Thymus (tissue), 11 donors: ENCODE data around the gene LRRC47. TPM values are rescaled to one million over a fixed set of nuclear protein-coding genes. Genes with fewer than 3 reads are reported as not detected.

Experiments
- DNase-seq, 9 donors: peaks; one replicate each; pipeline ENCODE4 v3.0.0-alpha.2; 2013; ENCODE audit warnings: low spot score in 9 of 9, low read depth in 6 of 9, missing footprints in 1 of 9
- H3K27ac ChIP-seq, 2 donors: one replicate each; pipeline ENCODE4 v1.5.1; 2013; ENCODE audit warnings: control low read depth in 1 of 2, low read depth in 1 of 2, low read length in 1 of 2, mild to moderate bottlenecking in 1 of 2, moderate library complexity in 1 of 2
- H3K27me3 ChIP-seq, 2 donors: one replicate each; pipeline ENCODE4 v1.5.1; 2013; ENCODE audit warnings: low read length in 1 of 2; ENCODE audit not compliant: control insufficient read depth in 2 of 2, insufficient read depth in 1 of 2
- H3K36me3 ChIP-seq, 2 donors: one replicate each; pipeline ENCODE4 v1.5.1; 2013; ENCODE audit warnings: low read length in 1 of 2, mild to moderate bottlenecking in 1 of 2, moderate library complexity in 1 of 2; ENCODE audit not compliant: control insufficient read depth in 2 of 2, insufficient read depth in 2 of 2
- H3K4me1 ChIP-seq, 2 donors: one replicate each; pipeline ENCODE4 v1.5.1; 2013; ENCODE audit warnings: low read length in 2 of 2; ENCODE audit not compliant: control insufficient read depth in 2 of 2, insufficient read depth in 2 of 2
- H3K4me3 ChIP-seq, 2 donors: one replicate each; pipeline ENCODE4 v1.5.1; 2013; ENCODE audit warnings: low read length in 2 of 2, control low read depth in 1 of 2, mild to moderate bottlenecking in 1 of 2
- H3K9me3 ChIP-seq, 2 donors: one replicate each; pipeline ENCODE4 v1.5.1; 2013; ENCODE audit warnings: low read length in 1 of 2, mild to moderate bottlenecking in 1 of 2; ENCODE audit not compliant: control insufficient read depth in 2 of 2, insufficient read depth in 1 of 2
- WGBS: extraction: QIAGEN DNeasy Blood & Tissue Kit; methylation state at CpG from one replicate; pipeline ENCODE4 v1.1.7; 2013; 5-methylcytosine and 5-hydroxymethylcytosine counted together
- polyA plus RNA-seq: library from polyadenylated mRNA; stranded (reverse); fragments of 200-250 nt; gene quantifications from one replicate; pipeline ENCODE4 v1.2.3, GENCODE V29; 2013
- total RNA-seq: library from RNA; stranded (reverse); fragments of 120-200 nt; gene quantifications from one replicate; pipeline ENCODE4 v1.2.4, GENCODE V29; 2013
- donor health status: healthy.

LRRC47 gene
- total and polyA plus RNA-seq, 2 donors = 20.6 to 30.6 TPM

- DNase-seq = no peak
- Histone ChIP-seq H3K27me3 (no peaks in the 10 kb centered on the region), H3K4me1 (no peaks in the 10 kb centered on the region), H3K4me3 (no peak overlapping the region), H3K27ac (no peak overlapping the region), H3K9me3 (no peaks in the 10 kb centered on the region), H3K36me3 (peaks cover 43 to 71% of the 10 kb centered on the region in 2 donors)
- 97% methylated on average over 6 of the region's 6 CpGs for WGBS
Observed at GRCh38 chr1:3831689-3832088, 35.4 kb upstream of the LRRC47 start.

- no peak for DNase-seq
- 98% methylated on average over 8 of the region's 8 CpGs for WGBS
Observed at GRCh38 chr1:3828391-3828790, 32.1 kb upstream of the LRRC47 start.

GRCh38 chr1:3827813-3828307, 31.6 kb upstream of the LRRC47 start:
- Histone ChIP-seq H3K9me3 (no peaks in the 10 kb centered on the region), H3K4me3 (no peak overlapping the region), H3K4me1 (no peaks in the 10 kb centered on the region), H3K27ac (no peak overlapping the region), H3K36me3 (peaks cover 53 to 85% of the 10 kb centered on the region in 2 donors), H3K27me3 (no peaks in the 10 kb centered on the region)
- DNase-seq = no peak
- WGBS = 97% methylated on average over 14 of the region's 14 CpGs

More at GRCh38 chr1:3828391-3828790, 32.1 kb upstream of the LRRC47 start:
- Histone ChIP-seq H3K27me3 (no peaks in the 10 kb centered on the region), H3K4me1 (no peaks in the 10 kb centered on the region), H3K27ac (no peak overlapping the region), H3K36me3 (peaks cover 52 to 80% of the 10 kb centered on the region in 2 donors), H3K4me3 (no peak overlapping the region), H3K9me3 (no peaks in the 10 kb centered on the region)

GRCh38 chr1:3825356-3825755, 29.1 kb upstream of the LRRC47 start:
- 89% methylated on average over 15 of the region's 15 CpGs for WGBS
- Histone ChIP-seq H3K9me3 (no peaks in the 10 kb centered on the region), H3K27ac (peak overlapping the region in 1 of 2 donors; percentile 43), H3K4me1 (no peaks in the 10 kb centered on the region), H3K27me3 (no peaks in the 10 kb centered on the region), H3K4me3 (no peak overlapping the region), H3K36me3 (peaks cover 48 to 86% of the 10 kb centered on the region in 2 donors)
- no peak for DNase-seq

GRCh38 chr1:3824650-3825049, 28.4 kb upstream of the LRRC47 start:
- no peaks in the 10 kb centered on the region for H3K4me1 ChIP-seq
- H3K9me3 ChIP-seq = no peaks in the 10 kb centered on the region
- peaks cover 47 to 90% of the 10 kb centered on the region in 2 donors for H3K36me3 ChIP-seq
- H3K27ac ChIP-seq = no peak overlapping the region
- DNase-seq = no peak
- H3K27me3 ChIP-seq = no peaks in the 10 kb centered on the region
- H3K4me3 ChIP-seq = no peak overlapping the region
- WGBS = 97% methylated on average over 8 of the region's 8 CpGs

GRCh38 chr1:3822421-3822820, 26.1 kb upstream of the LRRC47 start:
- Histone ChIP-seq H3K27ac (no peak overlapping the region), H3K4me1 (no peaks in the 10 kb centered on the region), H3K4me3 (no peak overlapping the region), H3K36me3 (peaks cover 28 to 75% of the 10 kb centered on the region in 2 donors), H3K27me3 (no peaks in the 10 kb centered on the region), H3K9me3 (no peaks in the 10 kb centered on the region)
- DNase-seq = no peak
- WGBS = 97% methylated on average over 16 of the region's 16 CpGs

- Histone ChIP-seq H3K27me3 (no peaks in the 10 kb centered on the region), H3K36me3 (peaks cover 28 to 70% of the 10 kb centered on the region in 2 donors), H3K27ac (no peak overlapping the region), H3K4me1 (no peaks in the 10 kb centered on the region), H3K4me3 (no peak overlapping the region), H3K9me3 (no peaks in the 10 kb centered on the region)
- DNase-seq = no peak
- WGBS = 91% methylated on average over 15 of the region's 15 CpGs
Observed at GRCh38 chr1:3821908-3822307, 25.6 kb upstream of the LRRC47 start.

GRCh38 chr1:3821447-3821846, 25.1 kb upstream of the LRRC47 start:
- Histone ChIP-seq H3K9me3 (no peaks in the 10 kb centered on the region), H3K36me3 (peaks cover 28 to 68% of the 10 kb centered on the region in 2 donors), H3K27me3 (no peaks in the 10 kb centered on the region), H3K4me1 (no peaks in the 10 kb centered on the region), H3K4me3 (no peak overlapping the region), H3K27ac (no peak overlapping the region)
- 96% methylated on average over 13 of the region's 13 CpGs for WGBS
- DNase-seq = no peak

GRCh38 chr1:3821004-3821403, 24.7 kb upstream of the LRRC47 start:
- Histone ChIP-seq H3K9me3 (no peaks in the 10 kb centered on the region), H3K4me3 (no peak overlapping the region), H3K4me1 (no peaks in the 10 kb centered on the region), H3K36me3 (peaks cover 25 to 68% of the 10 kb centered on the region in 2 donors), H3K27ac (no peak overlapping the region), H3K27me3 (no peaks in the 10 kb centered on the region)
- 94% methylated on average over 6 of the region's 6 CpGs for WGBS
- no peak for DNase-seq
